Peyer's patch (tissue), 4 donors: Measurements from ENCODE around the gene PDE4D.

ENCODE experiments used
- POLR2A ChIP-seq, 2 donors: fragments of 450-650 bp; IDR thresholded peaks; one replicate each; pipeline ENCODE4 v1.5.1; 2017; ENCODE audit warnings: antibody characterized with exemption in 2 of 2, mild to moderate bottlenecking in 2 of 2, moderate library complexity in 2 of 2
- TF ChIP-seq, protein P1 (sequence below), 6 experiments: fragments of 450-650 bp in 4 of 6; fragments of 200-600 bp in 2 of 6; sonication (generic) in 1 of 6; IDR thresholded peaks; one replicate each; pipeline ENCODE4 v1.5.1; 2017 to 2019; ENCODE audit warnings: antibody characterized with exemption in 6 of 6, mild to moderate bottlenecking in 3 of 6, moderate library complexity in 1 of 6

DNA sequence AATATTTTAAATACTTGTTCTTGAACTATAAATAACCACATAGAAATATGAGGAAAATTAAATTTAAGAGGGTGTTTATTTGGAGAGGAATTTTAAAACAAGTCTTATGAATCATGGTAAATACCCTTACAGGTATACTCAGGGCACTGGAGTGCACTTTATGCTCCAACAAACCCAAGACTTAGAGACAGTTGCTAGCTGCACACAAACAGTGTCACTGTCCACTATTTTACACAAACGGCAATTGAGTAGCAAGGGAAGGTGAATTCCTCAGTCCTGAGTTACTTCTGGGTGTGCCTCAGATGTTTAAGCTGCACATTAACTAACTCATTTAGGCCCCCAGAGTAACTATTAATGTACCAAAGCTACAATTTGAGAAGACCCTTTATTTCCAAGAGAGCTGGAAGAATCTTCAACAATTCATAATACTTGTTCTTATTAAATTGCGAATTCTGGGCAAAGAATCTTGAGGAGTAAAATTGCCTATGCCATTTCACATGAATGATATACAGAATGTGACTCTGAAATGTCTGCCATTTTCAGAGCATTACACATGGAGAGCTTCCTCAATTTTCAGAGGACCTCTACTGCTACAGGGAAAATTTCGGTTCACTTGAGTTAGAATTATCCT lies 371.2 kb downstream of the PDE4D start:
- TF ChIP-seq, protein P1, sequence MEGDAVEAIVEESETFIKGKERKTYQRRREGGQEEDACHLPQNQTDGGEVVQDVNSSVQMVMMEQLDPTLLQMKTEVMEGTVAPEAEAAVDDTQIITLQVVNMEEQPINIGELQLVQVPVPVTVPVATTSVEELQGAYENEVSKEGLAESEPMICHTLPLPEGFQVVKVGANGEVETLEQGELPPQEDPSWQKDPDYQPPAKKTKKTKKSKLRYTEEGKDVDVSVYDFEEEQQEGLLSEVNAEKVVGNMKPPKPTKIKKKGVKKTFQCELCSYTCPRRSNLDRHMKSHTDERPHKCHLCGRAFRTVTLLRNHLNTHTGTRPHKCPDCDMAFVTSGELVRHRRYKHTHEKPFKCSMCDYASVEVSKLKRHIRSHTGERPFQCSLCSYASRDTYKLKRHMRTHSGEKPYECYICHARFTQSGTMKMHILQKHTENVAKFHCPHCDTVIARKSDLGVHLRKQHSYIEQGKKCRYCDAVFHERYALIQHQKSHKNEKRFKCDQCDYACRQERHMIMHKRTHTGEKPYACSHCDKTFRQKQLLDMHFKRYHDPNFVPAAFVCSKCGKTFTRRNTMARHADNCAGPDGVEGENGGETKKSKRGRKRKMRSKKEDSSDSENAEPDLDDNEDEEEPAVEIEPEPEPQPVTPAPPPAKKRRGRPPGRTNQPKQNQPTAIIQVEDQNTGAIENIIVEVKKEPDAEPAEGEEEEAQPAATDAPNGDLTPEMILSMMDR (IDR thresholded peaks at IDR 0.05), result no peak
- no peak for TF ChIP-seq POLR2A (IDR thresholded peaks at IDR 0.05)
